LHCN-M2 (cell line): ENCODE results near the gene IQCK. TPM values are rescaled to one million over a fixed set of nuclear protein-coding genes. Genes with fewer than 3 reads are reported as not detected.
A peak's percentile ranks its signal among the peaks of the same experiment; 100 is the strongest.
"Not testable (repeated sequence)": the region's sequence is repeated elsewhere in the genome, so short reads cannot be mapped to it uniquely, and the experiment has no call there.

Experiments used
- DNase-seq: peaks from one replicate; pipeline ENCODE4 v3.0.0-alpha.2; 2012; ENCODE audit warnings: low read depth
- total RNA-seq: library from RNA; depleted of rRNA; stranded (reverse); fragments of >200 nt; gene quantifications from 2 replicates; pipeline ENCODE4 v1.2.3, GENCODE V29; 2014

IQCK gene
- total RNA-seq, 1 experiment from 2014 or later, result 11.7 TPM

DNA sequence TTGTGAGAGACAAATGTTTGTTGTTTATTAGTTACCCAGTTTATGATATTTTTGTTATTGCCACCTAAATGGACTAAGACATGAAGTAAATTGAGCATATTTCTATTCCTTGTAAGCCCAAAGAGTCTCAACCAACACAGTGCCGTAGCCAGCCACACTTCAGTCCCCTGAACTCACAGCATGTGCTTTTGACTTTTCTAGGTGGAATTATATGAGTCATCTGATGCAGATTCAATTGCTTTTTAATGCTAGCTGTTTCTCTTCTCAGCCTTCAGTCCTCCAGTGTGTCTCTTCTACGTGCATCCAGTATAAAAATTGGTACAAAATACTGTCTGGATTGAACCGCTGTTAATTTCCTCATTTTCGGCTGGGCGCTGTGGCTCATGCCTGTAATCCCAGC, 39.0 kb downstream of the IQCK start:
- no peak for DNase-seq

GRCh38 chr16:19757762-19758595, 39.9 kb downstream of the IQCK start:
- no peak for DNase-seq

- DNase-seq, result no peak
Measured at GRCh38 chr16:19760356-19761060, 42.4 kb downstream of the IQCK start.

DNA sequence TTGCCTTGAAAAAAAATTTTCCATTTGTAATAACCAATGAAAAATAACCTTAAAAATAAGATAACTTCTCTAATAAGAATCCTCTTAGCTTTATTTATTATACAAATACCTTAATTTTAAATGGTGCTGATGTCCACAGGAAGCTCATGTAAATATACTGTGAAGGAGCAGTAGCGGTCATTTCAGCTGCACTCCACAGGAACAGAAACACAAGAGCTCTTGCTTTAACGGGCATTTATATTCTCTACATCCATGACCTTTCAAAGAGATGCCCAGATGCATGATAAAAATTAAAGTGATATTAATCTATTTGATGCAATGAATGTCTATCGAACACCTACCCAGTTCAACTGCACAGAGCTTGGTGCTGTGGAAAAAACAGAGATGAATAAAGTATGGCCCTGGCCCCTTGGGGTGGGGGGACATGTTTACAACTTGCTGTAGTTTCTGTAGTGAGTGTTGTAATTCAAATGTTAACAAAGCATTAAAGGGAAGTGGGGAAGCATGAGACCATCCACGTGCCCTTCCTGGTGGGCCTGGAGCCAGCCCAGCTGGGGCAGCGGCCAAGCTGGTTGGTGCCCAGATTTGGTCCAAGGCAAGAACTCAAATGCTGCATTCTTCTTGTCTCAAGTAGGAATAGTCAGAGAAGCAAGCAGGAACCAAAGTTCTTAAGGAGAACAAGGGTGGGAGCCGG, 47.9 kb downstream of the IQCK start:
- no peak for DNase-seq

DNA sequence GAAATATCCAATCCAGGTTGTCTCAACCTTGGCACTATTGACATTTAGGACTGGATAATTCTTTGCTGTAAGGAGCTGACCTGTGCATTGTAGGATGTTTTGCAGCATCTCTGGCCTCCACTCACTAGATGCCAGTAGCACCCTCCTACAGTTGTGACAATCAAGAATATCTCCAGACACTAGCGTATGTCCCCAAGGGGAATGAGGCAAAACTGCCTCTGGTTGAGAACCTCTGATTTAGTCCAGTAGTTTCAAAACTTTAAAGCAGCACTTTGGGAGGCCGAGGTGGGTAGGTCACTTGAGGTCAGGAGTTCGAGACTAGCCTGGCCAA, 48.4 kb downstream of the IQCK start:
- DNase-seq, result no peak

GRCh38 chr16:19766988-19767387, 48.9 kb downstream of the IQCK start:
- no peak for DNase-seq

GRCh38 chr16:19767497-19767896, 49.4 kb downstream of the IQCK start:
- no peak for DNase-seq

DNA sequence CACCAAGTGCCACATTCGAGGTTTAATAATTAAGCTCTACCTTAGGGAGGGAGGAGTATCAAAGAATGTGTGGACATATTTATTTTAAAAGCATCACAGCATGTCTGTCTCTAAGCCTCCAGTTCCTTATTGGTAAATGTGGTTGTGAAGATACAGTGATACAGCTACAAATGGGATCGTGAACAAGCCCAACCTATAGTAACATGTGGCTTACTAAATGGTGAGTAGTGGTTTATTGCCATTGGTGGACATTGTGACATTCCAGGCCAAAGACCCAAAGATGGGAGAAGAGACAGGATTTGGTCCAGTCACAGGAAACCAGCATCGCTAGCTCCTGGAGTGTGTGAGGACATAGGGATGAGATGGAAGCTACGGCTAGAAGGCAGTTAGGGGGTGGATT, 51.2 kb downstream of the IQCK start:
- no peak for DNase-seq

DNA sequence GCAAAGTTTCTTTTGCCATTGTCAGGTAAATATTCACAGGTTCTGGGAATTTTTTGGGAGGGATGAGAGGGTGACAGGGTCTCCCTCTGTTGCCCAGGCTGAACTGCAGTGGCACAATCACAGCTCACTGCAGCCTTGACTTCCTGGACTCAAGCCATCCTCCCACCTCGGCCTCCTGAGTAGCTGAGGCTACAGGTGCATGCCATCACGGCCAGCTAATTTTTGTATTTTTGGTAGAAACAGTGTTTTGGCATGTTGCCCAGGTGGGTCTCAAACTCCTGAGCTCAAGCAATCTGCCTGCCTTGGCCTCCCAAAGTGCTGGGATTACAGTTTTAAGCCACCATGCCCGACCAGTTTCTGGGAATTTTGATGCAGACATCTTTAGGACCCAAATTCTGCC, 53.0 kb downstream of the IQCK start:
- no peak for DNase-seq

GRCh38 chr16:19771796-19772195, 53.7 kb downstream of the IQCK start:
- DNase-seq, result peak; percentile 23

- no peak for DNase-seq
Measured at GRCh38 chr16:19774024-19774423, 56.0 kb downstream of the IQCK start.

DNA sequence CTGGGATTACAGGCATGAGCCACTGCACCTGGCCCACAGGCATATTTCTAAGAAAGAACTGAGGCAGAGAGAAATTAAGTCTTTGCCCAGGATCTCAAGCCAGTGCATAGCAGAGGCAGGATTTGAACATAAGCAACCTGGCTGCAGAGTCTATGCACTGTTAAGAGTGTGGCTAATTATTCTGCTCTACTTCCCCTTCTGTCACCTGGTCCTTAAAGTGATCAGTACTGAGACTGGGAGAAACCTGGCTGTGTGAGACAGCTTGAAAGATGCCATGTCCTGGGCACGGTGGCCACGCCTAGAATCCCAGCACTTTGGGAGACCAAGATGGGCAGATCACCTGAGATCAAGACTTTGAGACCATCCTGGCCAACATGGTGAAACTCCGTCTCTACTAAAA, 58.1 kb downstream of the IQCK start:
- no peak for DNase-seq

- no peak for DNase-seq
Measured at GRCh38 chr16:19776565-19776964, 58.5 kb downstream of the IQCK start.

GRCh38 chr16:19780321-19780720, 62.2 kb downstream of the IQCK start:
- DNase-seq, result no peak

DNA sequence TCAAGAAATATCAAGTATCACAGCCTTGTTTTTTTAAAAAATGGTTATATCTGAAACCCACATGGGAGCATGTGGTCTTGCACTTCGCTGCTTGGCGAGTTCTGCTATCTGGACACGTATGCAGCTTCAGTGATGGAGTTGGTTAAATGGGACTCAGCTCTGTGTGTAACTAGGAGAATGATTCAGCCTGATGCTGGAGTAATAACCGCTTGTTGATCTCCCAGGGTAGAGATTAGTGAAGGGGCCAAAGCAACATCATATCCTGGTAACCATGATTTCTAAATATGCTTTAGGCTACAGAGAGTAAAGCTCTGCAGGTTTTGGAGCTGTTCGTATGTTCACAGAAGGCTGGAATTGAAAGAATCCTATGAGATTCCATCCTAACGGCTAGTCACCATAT, 63.2 kb downstream of the IQCK start:
- DNase-seq, result peak; percentile 38

- DNase-seq, result peak; percentile 33
Measured at GRCh38 chr16:19783363-19784182, 65.5 kb downstream of the IQCK start.

DNA sequence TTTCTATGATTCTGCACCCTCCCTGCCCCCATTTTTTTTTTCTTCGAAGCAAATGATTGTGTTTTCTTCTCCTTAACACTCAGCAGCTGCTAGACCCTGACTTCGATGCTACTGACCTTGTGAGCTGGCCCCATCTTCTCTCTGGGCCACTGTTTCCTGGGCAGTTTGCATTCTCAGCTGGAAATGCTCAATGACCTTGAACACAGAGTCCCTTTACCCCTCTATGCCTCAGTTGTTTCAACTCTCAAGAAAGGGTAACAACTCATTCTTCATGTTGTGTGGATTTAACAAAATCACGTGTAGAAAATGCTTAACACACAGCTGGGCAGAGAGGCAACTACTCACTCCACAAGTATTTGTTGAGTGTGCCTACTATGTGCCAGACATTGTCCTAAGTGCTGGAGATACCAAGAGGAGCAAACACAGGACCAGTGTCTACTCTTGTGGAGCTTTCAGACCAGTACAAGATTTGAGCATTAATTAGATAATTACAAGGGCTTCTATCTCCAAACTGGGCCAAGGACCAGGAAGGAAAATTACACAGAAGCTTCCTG, 66.2 kb downstream of the IQCK start:
- DNase-seq, result no peak

- DNase-seq, result no peak
Measured at GRCh38 chr16:19785081-19785480, 67.0 kb downstream of the IQCK start.

GRCh38 chr16:19785512-19786130, 67.5 kb downstream of the IQCK start:
- no peak for DNase-seq

- not testable (repeated sequence) for DNase-seq
Measured at GRCh38 chr16:19801369-19801768, 83.3 kb downstream of the IQCK start.

DNA sequence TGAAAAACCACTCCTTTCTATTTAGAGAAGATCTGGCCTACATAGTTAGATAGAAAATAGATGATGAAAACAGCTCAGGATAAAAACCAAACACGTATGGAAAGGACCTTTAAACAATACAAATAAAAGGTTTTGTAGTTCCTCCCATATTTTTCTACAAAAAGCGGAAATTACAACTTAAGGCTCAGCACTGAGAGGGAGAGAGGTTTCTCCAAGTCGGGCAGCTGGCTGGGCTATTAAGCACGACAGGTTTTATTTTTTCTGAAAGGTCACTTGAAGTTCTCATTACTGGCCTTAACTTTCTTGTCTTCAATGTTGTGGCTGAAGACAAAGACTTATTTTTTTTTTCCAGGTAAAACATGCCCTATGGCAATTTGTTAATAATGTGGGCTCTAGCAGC, 83.8 kb downstream of the IQCK start:
- DNase-seq, result not testable (repeated sequence)
